Duodenal mucosa (tissue), 2 donors: Measurements from ENCODE around the gene CMIP.

Experiments used
- H3K27ac ChIP-seq: one replicate; pipeline ENCODE4 v1.7.0; 2013; ENCODE audit warnings: low read depth, low read length
- H3K27me3 ChIP-seq, 2 donors: one replicate each; pipeline ENCODE4 v1.7.0; 2013; ENCODE audit warnings: low read length in 2 of 2, control low read depth in 1 of 2; ENCODE audit not compliant: insufficient read depth in 2 of 2, control insufficient read depth in 1 of 2
- H3K36me3 ChIP-seq, 2 donors: one replicate each; pipeline ENCODE4 v1.7.0; 2013; ENCODE audit warnings: low read length in 2 of 2, control low read depth in 1 of 2; ENCODE audit not compliant: insufficient read depth in 2 of 2, control insufficient read depth in 1 of 2
- H3K4me1 ChIP-seq, 2 donors: one replicate each; pipeline ENCODE4 v1.7.0; 2013; ENCODE audit warnings: low read length in 2 of 2, control low read depth in 1 of 2; ENCODE audit not compliant: insufficient read depth in 2 of 2, control insufficient read depth in 1 of 2
- H3K4me3 ChIP-seq, 2 donors: one replicate each; pipeline ENCODE4 v1.7.0; 2013; ENCODE audit warnings: low read length in 2 of 2, low read depth in 1 of 2
- H3K9ac ChIP-seq, 2 donors: one replicate each; pipeline ENCODE4 v1.7.0; 2013; ENCODE audit warnings: low read length in 2 of 2, low read depth in 1 of 2
- H3K9me3 ChIP-seq, 2 donors: one replicate each; pipeline ENCODE4 v1.7.0; 2013; ENCODE audit warnings: low read length in 2 of 2, control low read depth in 1 of 2; ENCODE audit not compliant: control insufficient read depth in 1 of 2

CMIP gene

GRCh38 chr16:81405702-81406113 lies 38.9 kb upstream of the CMIP start:
- peaks cover 0 to 17% of the 10 kb centered on the region in 2 donors for H3K4me1 ChIP-seq
- H3K27me3 ChIP-seq: no peaks in the 10 kb centered on the region
- H3K9me3 ChIP-seq: no peaks in the 10 kb centered on the region
- no peaks in the 10 kb centered on the region for H3K36me3 ChIP-seq
- no peak overlapping the region for H3K9ac ChIP-seq
- no peak overlapping the region for H3K4me3 ChIP-seq
- H3K27ac ChIP-seq: no peak overlapping the region

- Histone ChIP-seq H3K36me3 (no peaks in the 10 kb centered on the region), H3K4me3 (no peak overlapping the region), H3K4me1 (peaks cover 0 to 8% of the 10 kb centered on the region in 2 donors), H3K9me3 (no peaks in the 10 kb centered on the region), H3K9ac (no peak overlapping the region), H3K27ac (no peak overlapping the region), H3K27me3 (no peaks in the 10 kb centered on the region)
Observed at GRCh38 chr16:81408409-81408950, 36.1 kb upstream of the CMIP start.

GRCh38 chr16:81409016-81409556 lies 35.5 kb upstream of the CMIP start:
- Histone ChIP-seq H3K4me3 (no peak overlapping the region), H3K9me3 (no peaks in the 10 kb centered on the region), H3K27ac (no peak overlapping the region), H3K36me3 (no peaks in the 10 kb centered on the region), H3K4me1 (peaks cover 0 to 1% of the 10 kb centered on the region in 2 donors), H3K9ac (no peak overlapping the region), H3K27me3 (no peaks in the 10 kb centered on the region)

DNA sequence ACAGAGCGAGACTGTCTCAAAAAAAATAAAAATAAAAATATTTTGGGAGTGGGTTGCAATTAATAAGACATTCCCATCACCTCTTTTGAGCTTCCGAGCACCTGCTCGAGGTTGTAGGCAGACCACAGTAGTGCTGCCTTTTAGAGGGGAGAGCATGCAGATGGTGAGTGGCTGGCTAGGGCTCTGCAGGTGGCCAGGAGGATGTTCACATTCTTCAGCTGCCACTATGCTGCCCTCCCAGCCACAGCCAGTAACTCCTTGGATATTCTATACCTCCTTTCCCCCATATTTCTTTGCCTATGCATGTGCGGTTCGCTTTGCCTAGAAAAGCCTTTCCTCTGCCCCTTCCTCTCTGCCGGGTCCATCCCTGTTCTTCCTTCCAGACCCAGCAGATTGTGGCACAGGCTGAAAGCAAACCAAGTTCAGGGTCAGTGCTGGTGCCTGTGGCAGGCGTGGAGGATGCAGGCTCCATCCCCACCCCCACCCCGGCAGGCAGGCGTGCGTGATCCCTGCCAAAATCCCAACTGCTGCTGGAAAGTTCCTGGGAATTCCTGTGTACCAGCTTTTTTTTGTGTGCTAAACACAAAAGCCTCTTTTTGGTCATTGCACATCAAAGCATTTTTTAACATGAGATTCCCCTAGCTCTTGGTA lies 33.8 kb upstream of the CMIP start:
- Histone ChIP-seq H3K27ac (no peak overlapping the region), H3K27me3 (peaks cover 0 to 4% of the 10 kb centered on the region in 2 donors), H3K9ac (no peak overlapping the region), H3K4me1 (no peaks in the 10 kb centered on the region), H3K36me3 (no peaks in the 10 kb centered on the region), H3K9me3 (no peaks in the 10 kb centered on the region), H3K4me3 (no peak overlapping the region)

DNA sequence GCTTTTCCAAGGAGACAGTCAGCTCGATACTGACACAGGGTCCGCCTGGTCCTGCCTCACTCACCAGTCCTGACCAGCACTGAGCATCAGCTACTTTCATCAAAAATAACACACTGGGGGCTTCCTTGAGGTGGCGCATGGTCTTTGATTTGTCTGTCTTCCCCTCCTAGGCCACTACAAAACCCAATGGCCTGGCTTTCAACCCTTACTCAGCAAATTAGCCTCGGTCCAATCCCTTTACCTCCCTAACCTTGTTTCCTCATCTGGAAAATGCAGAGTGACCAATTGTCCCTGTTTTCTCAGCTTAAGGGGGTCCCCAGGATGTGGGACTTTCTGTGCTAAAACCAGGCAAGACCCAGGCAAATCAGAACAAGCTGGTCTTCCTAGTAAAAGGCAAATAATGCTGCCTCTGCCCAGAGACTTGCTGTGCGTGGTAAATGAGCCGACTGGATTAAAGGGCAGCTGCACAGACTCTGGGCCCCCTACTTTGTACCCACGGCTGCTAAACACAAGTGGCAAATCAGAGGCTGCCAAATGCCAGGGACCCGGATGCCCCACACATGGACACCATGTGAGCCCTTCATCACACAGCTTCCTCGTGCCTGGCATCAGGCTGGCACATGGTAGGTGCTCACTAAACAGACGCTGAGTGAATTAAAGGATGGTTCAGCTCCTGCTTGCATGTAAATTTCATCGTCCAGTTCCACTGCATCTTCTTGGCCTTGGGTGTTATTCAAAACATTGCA lies 31.2 kb upstream of the CMIP start:
- Histone ChIP-seq H3K27me3 (peaks cover 0 to 4% of the 10 kb centered on the region in 2 donors), H3K36me3 (no peaks in the 10 kb centered on the region), H3K4me3 (no peak overlapping the region), H3K27ac (no peak overlapping the region), H3K9ac (no peak overlapping the region), H3K9me3 (no peaks in the 10 kb centered on the region), H3K4me1 (no peaks in the 10 kb centered on the region)

DNA sequence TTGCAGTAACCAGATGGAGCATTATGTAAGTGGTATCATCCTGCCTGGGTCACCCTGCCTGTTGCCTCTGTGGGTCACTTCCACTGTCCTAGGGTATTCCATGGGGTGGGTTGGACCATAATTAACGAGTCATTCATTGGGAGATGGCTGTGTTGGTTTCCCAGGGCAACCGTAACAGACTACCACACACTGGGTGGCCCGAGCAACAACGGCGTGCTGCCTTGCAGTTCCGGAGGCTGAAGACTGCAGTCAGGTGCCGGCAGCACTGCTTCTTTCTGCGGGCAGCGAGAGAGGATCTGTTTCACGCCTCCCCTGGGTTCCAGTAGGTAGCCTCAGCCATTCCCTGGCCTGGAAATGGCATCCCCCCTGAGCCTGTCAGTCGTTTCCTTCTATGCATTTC lies 28.9 kb upstream of the CMIP start:
- H3K4me3 ChIP-seq: no peak overlapping the region
- H3K36me3 ChIP-seq: no peaks in the 10 kb centered on the region
- no peaks in the 10 kb centered on the region for H3K4me1 ChIP-seq
- peaks cover 0 to 4% of the 10 kb centered on the region in 2 donors for H3K27me3 ChIP-seq
- H3K9ac ChIP-seq: no peak overlapping the region
- no peaks in the 10 kb centered on the region for H3K9me3 ChIP-seq
- H3K27ac ChIP-seq: no peak overlapping the region

- H3K27me3 ChIP-seq: peaks cover 0 to 4% of the 10 kb centered on the region in 2 donors
- H3K36me3 ChIP-seq: no peaks in the 10 kb centered on the region
- H3K9ac ChIP-seq: no peak overlapping the region
- H3K9me3 ChIP-seq: no peaks in the 10 kb centered on the region
- H3K4me3 ChIP-seq: no peak overlapping the region
- no peaks in the 10 kb centered on the region for H3K4me1 ChIP-seq
- no peak overlapping the region for H3K27ac ChIP-seq
Observed at GRCh38 chr16:81416749-81417148, 27.9 kb upstream of the CMIP start.

- Histone ChIP-seq H3K9ac (no peak overlapping the region), H3K9me3 (no peaks in the 10 kb centered on the region), H3K27ac (no peak overlapping the region), H3K36me3 (no peaks in the 10 kb centered on the region), H3K4me1 (no peaks in the 10 kb centered on the region), H3K4me3 (no peak overlapping the region), H3K27me3 (peaks cover 0 to 4% of the 10 kb centered on the region in 2 donors)
Observed at GRCh38 chr16:81417210-81417609, 27.4 kb upstream of the CMIP start.

DNA sequence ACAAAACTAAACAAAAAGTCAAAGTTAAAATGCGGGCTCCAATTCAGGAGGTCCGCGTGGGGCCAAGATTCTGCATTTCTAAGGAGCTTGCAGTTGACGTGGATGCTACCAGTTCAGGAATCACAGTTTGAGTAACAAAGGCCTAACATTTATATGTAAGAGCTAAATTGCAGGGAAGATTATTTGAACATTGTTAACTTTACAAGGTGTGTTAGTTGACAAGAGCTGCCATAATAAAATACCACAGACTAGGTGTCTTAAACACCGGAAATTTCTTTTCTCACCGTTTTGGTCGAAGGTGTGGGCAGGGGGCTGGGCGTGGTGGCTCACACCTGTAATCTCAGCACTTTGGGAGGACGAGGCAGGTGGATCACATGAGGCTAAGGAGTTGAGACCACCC lies 24.8 kb upstream of the CMIP start:
- H3K9me3 ChIP-seq: no peaks in the 10 kb centered on the region
- H3K36me3 ChIP-seq: no peaks in the 10 kb centered on the region
- no peak overlapping the region for H3K27ac ChIP-seq
- H3K9ac ChIP-seq: no peak overlapping the region
- no peaks in the 10 kb centered on the region for H3K4me1 ChIP-seq
- no peaks in the 10 kb centered on the region for H3K27me3 ChIP-seq
- no peak overlapping the region for H3K4me3 ChIP-seq

DNA sequence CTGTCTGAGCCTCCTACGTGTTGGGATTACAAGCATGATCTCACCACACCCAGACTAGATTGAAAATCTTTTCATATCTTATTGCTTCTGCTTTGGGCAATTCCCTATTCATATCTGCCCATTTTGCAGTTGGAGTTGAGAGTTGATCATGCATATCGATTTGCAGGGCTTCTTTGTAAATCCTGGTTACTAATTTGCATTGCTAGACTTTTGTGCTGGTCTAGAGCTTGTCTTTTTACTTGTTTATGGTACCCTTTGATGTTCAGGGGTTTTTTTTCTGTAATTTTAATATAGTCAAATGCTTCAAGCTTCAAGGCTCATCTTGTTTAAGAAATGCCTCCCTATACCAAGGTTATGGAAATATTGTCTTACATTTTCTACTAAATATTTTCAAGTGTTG lies 23.5 kb upstream of the CMIP start:
- Histone ChIP-seq H3K27ac (no peak overlapping the region), H3K4me3 (no peak overlapping the region), H3K9me3 (no peaks in the 10 kb centered on the region), H3K36me3 (no peaks in the 10 kb centered on the region), H3K4me1 (no peaks in the 10 kb centered on the region), H3K9ac (no peak overlapping the region), H3K27me3 (no peaks in the 10 kb centered on the region)
